Measurements from ENCODE around the gene CEP83. TPM values are rescaled to one million over a fixed set of nuclear protein-coding genes. Genes with fewer than 3 reads are reported as not detected.
"Not testable (repeated sequence)": the region's sequence is repeated elsewhere in the genome, so short reads cannot be mapped to it uniquely, and the experiment has no call there.

Gene CEP83
- total RNA-seq, 1 experiment from 2014 or later, result 102 TPM

DNA sequence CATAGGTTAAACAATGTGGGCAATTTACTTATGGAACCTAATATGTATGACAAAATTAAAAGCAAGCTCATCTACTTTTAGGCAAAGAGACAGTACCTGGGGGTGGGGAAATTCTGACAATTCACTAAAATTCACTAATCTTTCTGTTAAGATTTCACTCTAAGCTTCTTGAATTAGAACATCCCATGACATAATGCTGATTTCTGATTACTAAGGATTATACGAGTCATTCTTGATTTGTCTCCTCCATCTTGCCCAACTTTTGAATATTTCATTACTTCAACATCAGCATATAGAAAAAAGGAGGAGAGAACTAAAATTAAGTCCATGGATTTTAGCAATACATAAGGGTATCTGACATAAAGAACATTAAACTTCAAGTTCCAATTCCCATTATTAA is 2.4 kb downstream of the CEP83 start:
- Histone ChIP-seq H2AFZ (ENCODE audit: low read length) (no peak overlapping the region), H3K4me1 (ENCODE audit: low read length) (peaks cover 21% of the 10 kb centered on the region), H3K27ac (ENCODE audit: low read length) (no peak overlapping the region), H3K79me2 (ENCODE audit: low read length) (peaks cover 73% of the 10 kb centered on the region), H4K20me1 (ENCODE audit: insufficient read depth, low read depth, low read length) (no peaks in the 10 kb centered on the region), H3K9ac (ENCODE audit: low read length) (no peak overlapping the region), H3K9me2 (replicated peaks; ENCODE audit: insufficient read depth, low read length) (no peaks in the 10 kb centered on the region), H3K9me3 (ENCODE audit: low read length) (no peaks in the 10 kb centered on the region; the same call in 1 of the 2 replicates), H3K27me3 (ENCODE audit: low read length) (no peaks in the 10 kb centered on the region), H3K4me2 (ENCODE audit: low read depth, low read length, poor library complexity, severe bottlenecking) (no peak overlapping the region), H3K36me3 (ENCODE audit: insufficient read depth, low read length) (peaks cover 49% of the 10 kb centered on the region), H3K4me3 (ENCODE audit: low read length) (peak overlapping the region; percentile 1; the same call in 1 of the 2 replicates)
- no peak for DNase-seq

- not testable (repeated sequence) for H3K9me3 ChIP-seq (ENCODE audit: low read length); H3K9ac ChIP-seq (ENCODE audit: low read length); H4K20me1 ChIP-seq (ENCODE audit: insufficient read depth, low read depth, low read length); H3K4me2 ChIP-seq (ENCODE audit: low read depth, low read length, poor library complexity, severe bottlenecking); H3K9me2 ChIP-seq (replicated peaks; ENCODE audit: insufficient read depth, low read length); H3K4me3 ChIP-seq (ENCODE audit: low read length); DNase-seq; H2AFZ ChIP-seq (ENCODE audit: low read length); H3K27me3 ChIP-seq (ENCODE audit: low read length); H3K27ac ChIP-seq (ENCODE audit: low read length); H3K4me1 ChIP-seq (ENCODE audit: low read length)
- peaks cover 70% of the 10 kb centered on the region for H3K36me3 ChIP-seq (ENCODE audit: insufficient read depth, low read length)
- peaks cover 100% of the 10 kb centered on the region for H3K79me2 ChIP-seq (ENCODE audit: low read length)
Measured at GRCh38 chr12:94454318-94454717, 5.3 kb downstream of the CEP83 start.

DNA sequence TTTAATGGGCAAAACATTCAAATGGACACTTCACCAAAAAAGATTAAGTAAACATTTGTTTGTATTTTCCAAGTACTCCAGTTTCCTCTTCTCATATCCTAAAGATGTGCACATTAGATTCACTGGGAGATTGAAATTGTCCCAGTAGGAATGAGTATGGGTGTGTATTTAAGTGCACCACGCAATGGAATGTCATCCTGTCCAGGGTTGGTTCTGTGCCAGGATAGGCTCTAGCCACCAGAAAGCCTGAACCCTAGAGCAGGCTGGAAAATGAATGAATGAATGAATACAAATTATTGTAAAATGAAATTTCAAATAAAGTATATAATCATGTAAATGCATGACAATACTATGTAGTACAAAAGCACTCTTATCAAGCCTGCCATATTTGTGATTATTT is 14.0 kb downstream of the CEP83 start:
- Histone ChIP-seq H3K4me3 (ENCODE audit: low read length) (no peak overlapping the region), H3K27ac (ENCODE audit: low read length) (no peak overlapping the region), H3K27me3 (ENCODE audit: low read length) (no peaks in the 10 kb centered on the region), H3K4me1 (ENCODE audit: low read length) (no peaks in the 10 kb centered on the region), H3K9me2 (replicated peaks; ENCODE audit: insufficient read depth, low read length) (no peaks in the 10 kb centered on the region), H4K20me1 (ENCODE audit: insufficient read depth, low read depth, low read length) (no peaks in the 10 kb centered on the region), H3K4me2 (ENCODE audit: low read depth, low read length, poor library complexity, severe bottlenecking) (no peak overlapping the region), H3K79me2 (ENCODE audit: low read length) (peaks cover 98% of the 10 kb centered on the region), H3K9ac (ENCODE audit: low read length) (no peak overlapping the region), H2AFZ (ENCODE audit: low read length) (no peak overlapping the region), H3K9me3 (ENCODE audit: low read length) (peaks cover 5% of the 10 kb centered on the region; the same call in 1 of the 2 replicates), H3K36me3 (ENCODE audit: insufficient read depth, low read length) (peaks cover 25% of the 10 kb centered on the region)
- DNase-seq, result no peak

GRCh38 chr12:94437303-94437702 is 22.4 kb downstream of the CEP83 start:
- DNase-seq, result no peak
- Histone ChIP-seq H3K9me2 (replicated peaks; ENCODE audit: insufficient read depth, low read length) (no peaks in the 10 kb centered on the region), H3K27ac (ENCODE audit: low read length) (no peak overlapping the region), H3K4me2 (ENCODE audit: low read depth, low read length, poor library complexity, severe bottlenecking) (no peak overlapping the region), H3K36me3 (ENCODE audit: insufficient read depth, low read length) (peaks cover 26% of the 10 kb centered on the region), H3K79me2 (ENCODE audit: low read length) (peaks cover 98% of the 10 kb centered on the region), H3K9ac (ENCODE audit: low read length) (no peak overlapping the region), H3K4me3 (ENCODE audit: low read length) (no peak overlapping the region), H3K4me1 (ENCODE audit: low read length) (peaks cover 12% of the 10 kb centered on the region), H3K27me3 (ENCODE audit: low read length) (no peaks in the 10 kb centered on the region), H4K20me1 (ENCODE audit: insufficient read depth, low read depth, low read length) (no peaks in the 10 kb centered on the region), H3K9me3 (ENCODE audit: low read length) (peaks cover 3% of the 10 kb centered on the region; the same call in 1 of the 2 replicates), H2AFZ (ENCODE audit: low read length) (no peak overlapping the region)

- Histone ChIP-seq H3K27me3 (ENCODE audit: low read length) (no peaks in the 10 kb centered on the region), H3K9me2 (replicated peaks; ENCODE audit: insufficient read depth, low read length) (no peaks in the 10 kb centered on the region), H3K9me3 (ENCODE audit: low read length) (peaks cover 11% of the 10 kb centered on the region), H3K4me2 (ENCODE audit: low read depth, low read length, poor library complexity, severe bottlenecking) (peak overlapping the region; percentile 9), H3K4me3 (ENCODE audit: low read length) (no peak overlapping the region), H3K4me1 (ENCODE audit: low read length) (peaks cover 12% of the 10 kb centered on the region), H3K36me3 (ENCODE audit: insufficient read depth, low read length) (peaks cover 35% of the 10 kb centered on the region), H3K79me2 (ENCODE audit: low read length) (peaks cover 98% of the 10 kb centered on the region), H4K20me1 (ENCODE audit: insufficient read depth, low read depth, low read length) (no peaks in the 10 kb centered on the region), H3K9ac (ENCODE audit: low read length) (no peak overlapping the region), H2AFZ (ENCODE audit: low read length) (no peak overlapping the region), H3K27ac (ENCODE audit: low read length) (peak overlapping the region; percentile 37)
- no peak for DNase-seq
Measured at GRCh38 chr12:94435511-94435927, 24.1 kb downstream of the CEP83 start.

GRCh38 chr12:94434171-94434570 is 25.5 kb downstream of the CEP83 start:
- Histone ChIP-seq H3K79me2 (ENCODE audit: low read length) (peaks cover 98% of the 10 kb centered on the region), H3K27ac (ENCODE audit: low read length) (no peak overlapping the region), H3K4me1 (ENCODE audit: low read length) (peaks cover 12% of the 10 kb centered on the region), H3K9ac (ENCODE audit: low read length) (no peak overlapping the region), H3K36me3 (ENCODE audit: insufficient read depth, low read length) (peaks cover 47% of the 10 kb centered on the region), H3K27me3 (ENCODE audit: low read length) (no peaks in the 10 kb centered on the region), H2AFZ (ENCODE audit: low read length) (no peak overlapping the region), H4K20me1 (ENCODE audit: insufficient read depth, low read depth, low read length) (no peaks in the 10 kb centered on the region), H3K9me3 (ENCODE audit: low read length) (peaks cover 22% of the 10 kb centered on the region), H3K9me2 (replicated peaks; ENCODE audit: insufficient read depth, low read length) (no peaks in the 10 kb centered on the region), H3K4me3 (ENCODE audit: low read length) (no peak overlapping the region), H3K4me2 (ENCODE audit: low read depth, low read length, poor library complexity, severe bottlenecking) (no peak overlapping the region)
- DNase-seq, result no peak

GRCh38 chr12:94433744-94434143 is 25.9 kb downstream of the CEP83 start:
- Histone ChIP-seq H3K9ac (ENCODE audit: low read length) (no peak overlapping the region), H4K20me1 (ENCODE audit: insufficient read depth, low read depth, low read length) (no peaks in the 10 kb centered on the region), H3K27ac (ENCODE audit: low read length) (no peak overlapping the region), H3K4me2 (ENCODE audit: low read depth, low read length, poor library complexity, severe bottlenecking) (no peak overlapping the region), H3K9me2 (replicated peaks; ENCODE audit: insufficient read depth, low read length) (no peaks in the 10 kb centered on the region), H3K4me1 (ENCODE audit: low read length) (peaks cover 12% of the 10 kb centered on the region), H3K4me3 (ENCODE audit: low read length) (no peak overlapping the region), H2AFZ (ENCODE audit: low read length) (no peak overlapping the region), H3K9me3 (ENCODE audit: low read length) (peaks cover 26% of the 10 kb centered on the region), H3K79me2 (ENCODE audit: low read length) (peaks cover 98% of the 10 kb centered on the region), H3K27me3 (ENCODE audit: low read length) (no peaks in the 10 kb centered on the region), H3K36me3 (ENCODE audit: insufficient read depth, low read length) (peaks cover 50% of the 10 kb centered on the region)
- no peak for DNase-seq

- Histone ChIP-seq H3K9me2 (replicated peaks; ENCODE audit: insufficient read depth, low read length) (no peaks in the 10 kb centered on the region), H3K9ac (ENCODE audit: low read length) (no peak overlapping the region), H3K27ac (ENCODE audit: low read length) (no peak overlapping the region), H3K4me3 (ENCODE audit: low read length) (no peak overlapping the region), H3K9me3 (ENCODE audit: low read length) (peaks cover 35% of the 10 kb centered on the region), H3K36me3 (ENCODE audit: insufficient read depth, low read length) (peaks cover 65% of the 10 kb centered on the region), H3K79me2 (ENCODE audit: low read length) (peaks cover 96% of the 10 kb centered on the region), H2AFZ (ENCODE audit: low read length) (no peak overlapping the region), H3K4me1 (ENCODE audit: low read length) (peaks cover 1% of the 10 kb centered on the region), H4K20me1 (ENCODE audit: insufficient read depth, low read depth, low read length) (no peaks in the 10 kb centered on the region), H3K4me2 (ENCODE audit: low read depth, low read length, poor library complexity, severe bottlenecking) (no peak overlapping the region), H3K27me3 (ENCODE audit: low read length) (no peaks in the 10 kb centered on the region)
- DNase-seq, result peak; percentile 58
Measured at GRCh38 chr12:94430304-94430703, 29.4 kb downstream of the CEP83 start.

DNA sequence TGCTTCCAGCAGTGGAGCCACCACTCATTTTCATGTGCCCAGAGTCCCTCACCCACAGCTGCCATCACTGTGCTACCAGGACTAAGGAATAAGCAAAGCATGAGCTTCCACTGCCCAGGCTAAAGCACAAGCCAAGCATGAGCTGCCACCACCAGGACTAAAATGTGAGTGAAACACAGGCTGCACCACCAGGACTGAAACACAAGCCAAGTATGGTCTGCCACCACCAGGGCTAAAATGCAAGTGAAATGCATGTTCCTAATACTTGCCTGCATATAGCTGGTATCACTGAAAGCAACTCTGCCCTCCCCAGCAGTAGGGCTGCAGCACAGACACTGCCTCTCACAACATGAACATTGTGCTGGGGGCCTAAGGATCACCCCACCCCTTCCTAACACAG is 30.0 kb downstream of the CEP83 start:
- Histone ChIP-seq H3K9ac (ENCODE audit: low read length) (no peak overlapping the region), H3K4me3 (ENCODE audit: low read length) (no peak overlapping the region), H3K79me2 (ENCODE audit: low read length) (peaks cover 92% of the 10 kb centered on the region), H3K9me3 (ENCODE audit: low read length) (peaks cover 37% of the 10 kb centered on the region), H3K27me3 (ENCODE audit: low read length) (no peaks in the 10 kb centered on the region), H3K4me1 (ENCODE audit: low read length) (no peaks in the 10 kb centered on the region), H3K27ac (ENCODE audit: low read length) (no peak overlapping the region), H3K36me3 (ENCODE audit: insufficient read depth, low read length) (peaks cover 65% of the 10 kb centered on the region), H3K9me2 (replicated peaks; ENCODE audit: insufficient read depth, low read length) (no peaks in the 10 kb centered on the region), H3K4me2 (ENCODE audit: low read depth, low read length, poor library complexity, severe bottlenecking) (no peak overlapping the region), H2AFZ (ENCODE audit: low read length) (no peak overlapping the region), H4K20me1 (ENCODE audit: insufficient read depth, low read depth, low read length) (no peaks in the 10 kb centered on the region)
- DNase-seq, result no peak

All from Karpas-422 (cell line).